HG02973 (cell line): ENCODE measurements around the gene SERPINB6.
"Not testable (repeated sequence)": the region's sequence is repeated elsewhere in the genome, so short reads cannot be mapped to it uniquely, and the experiment has no call there.

Experiments
- ATAC-seq: cut with Tn5 transposase; IDR thresholded peaks from one replicate; pipeline ENCODE4 v1.9.1; 2021; ENCODE audit warnings: moderate library complexity; ENCODE audit not compliant: unreplicated experiment

The SERPINB6 gene

GRCh38 chr6:2977799-2978590 lies 6.6 kb upstream of the SERPINB6 start:
- no peak for ATAC-seq

- no peak for ATAC-seq
Observed at GRCh38 chr6:2977290-2977689, 5.9 kb upstream of the SERPINB6 start.

- ATAC-seq, result no peak
Observed at GRCh38 chr6:2976571-2977085, 5.3 kb upstream of the SERPINB6 start.

GRCh38 chr6:2976060-2976459 lies 4.7 kb upstream of the SERPINB6 start:
- ATAC-seq, result no peak

- no peak for ATAC-seq
Observed at GRCh38 chr6:2973676-2974075, 2.3 kb upstream of the SERPINB6 start.

- not testable (repeated sequence) for ATAC-seq
Observed at GRCh38 chr6:2973180-2973579, 1.8 kb upstream of the SERPINB6 start.

- not testable (repeated sequence) for ATAC-seq
Observed at GRCh38 chr6:2972685-2973084, 1.3 kb upstream of the SERPINB6 start.

GRCh38 chr6:2972219-2972487 lies 786 bp upstream of the SERPINB6 start:
- ATAC-seq, result not testable (repeated sequence)

GRCh38 chr6:2970753-2971419 lies 481 bp downstream of the SERPINB6 start:
- ATAC-seq, result no peak

GRCh38 chr6:2970034-2970685 lies 1.2 kb downstream of the SERPINB6 start:
- ATAC-seq, result no peak

GRCh38 chr6:2969549-2969948 lies 1.8 kb downstream of the SERPINB6 start:
- no peak for ATAC-seq

GRCh38 chr6:2968600-2969135 lies 2.7 kb downstream of the SERPINB6 start:
- no peak for ATAC-seq

- no peak for ATAC-seq
Observed at GRCh38 chr6:2967936-2968335, 3.4 kb downstream of the SERPINB6 start.

GRCh38 chr6:2966347-2966746 lies 5.0 kb downstream of the SERPINB6 start:
- ATAC-seq, result no peak

GRCh38 chr6:2964793-2965505 lies 6.4 kb downstream of the SERPINB6 start:
- ATAC-seq, result no peak

- ATAC-seq, result no peak
Observed at GRCh38 chr6:2963756-2964155, 7.6 kb downstream of the SERPINB6 start.

- no peak for ATAC-seq
Observed at GRCh38 chr6:2962636-2963035, 8.7 kb downstream of the SERPINB6 start.

- no peak for ATAC-seq
Observed at GRCh38 chr6:2962004-2962403, 9.4 kb downstream of the SERPINB6 start.

GRCh38 chr6:2961506-2961905 lies 9.9 kb downstream of the SERPINB6 start:
- no peak for ATAC-seq

- ATAC-seq, result no peak
Observed at GRCh38 chr6:2960935-2961334, 10.4 kb downstream of the SERPINB6 start.
